BLaER1 treated with 17β-estradiol and CSF1 and Interleukin-3, amounts not matched to agents 10 nM and 100 nM (cell line): ENCODE data around the gene SDK1.

Source experiments
- H3K27ac ChIP-seq, 11 experiments: shearing (Covaris generic); formaldehyde crosslinking; 2 replicates each; pipeline ENCODE4 v1.8.1; 2022
- H3K27me3 ChIP-seq, 11 experiments: shearing (Covaris generic); formaldehyde crosslinking; 2 replicates each; pipeline ENCODE4 v1.8.1; 2022
- H3K36me3 ChIP-seq, 11 experiments: shearing (Covaris generic); formaldehyde crosslinking; 2 replicates each; pipeline ENCODE4 v1.8.1; 2022
- H3K4me1 ChIP-seq, 10 experiments: shearing (Covaris generic); formaldehyde crosslinking; 2 replicates each; pipeline ENCODE4 v1.8.1; 2022
- H3K4me2 ChIP-seq, 11 experiments: shearing (Covaris generic); formaldehyde crosslinking; 2 replicates each; pipeline ENCODE4 v1.8.1; 2022
- H3K4me3 ChIP-seq, 10 experiments: shearing (Covaris generic); formaldehyde crosslinking; 2 replicates each; pipeline ENCODE4 v1.8.1; 2022
- H3K9ac ChIP-seq, 11 experiments: shearing (Covaris generic); formaldehyde crosslinking; 2 replicates each; pipeline ENCODE4 v1.8.1; 2022
- H3K9me3 ChIP-seq, 11 experiments: shearing (Covaris generic); formaldehyde crosslinking; replicated peaks in 1 of 11; 2 replicates each; pipeline ENCODE4 v1.8.1; 2022
- H4K20me1 ChIP-seq, 11 experiments: shearing (Covaris generic); formaldehyde crosslinking; 2 replicates each; pipeline ENCODE4 v1.8.1; 2022
- Cebpa-rat ChIP-seq, 11 experiments: shearing (Covaris generic); IDR thresholded peaks; 2 replicates each; pipeline ENCODE4 v1.8.1; 2022

The SDK1 gene

GRCh38 chr7:4220011-4220410 is 919.0 kb downstream of the SDK1 start:
- H3K4me3 ChIP-seq, result no peak overlapping the region
- no peaks in the 10 kb centered on the region for H3K27me3 ChIP-seq
- peaks cover 0 to 7% (median 0%) of the 10 kb centered on the region in 11 experiments; a peak in 4 of 22 replicates for H3K9me3 ChIP-seq
- H3K27ac ChIP-seq, result no peak overlapping the region
- H3K4me1 ChIP-seq, result peaks cover 0 to 6% (median 0%) of the 10 kb centered on the region in 10 experiments; a peak in 1 of 20 replicates
- no peak overlapping the region for H3K9ac ChIP-seq
- H3K4me2 ChIP-seq, result no peak overlapping the region
- H3K36me3 ChIP-seq, result no peaks in the 10 kb centered on the region
- no peak for TF ChIP-seq Cebpa-rat (IDR thresholded peaks at IDR 0.05)
- H4K20me1 ChIP-seq, result no peaks in the 10 kb centered on the region

GRCh38 chr7:4221043-4221442 is 920.0 kb downstream of the SDK1 start:
- no peak overlapping the region for H3K27ac ChIP-seq
- 0 out of 20 replicates have a peak, but pooled peaks cover 0 to under 1% (median 0%) of the 10 kb centered on the region in 10 experiments for H3K4me1 ChIP-seq
- no peaks in the 10 kb centered on the region for H3K27me3 ChIP-seq
- TF ChIP-seq Cebpa-rat (IDR thresholded peaks at IDR 0.05), result no peak
- no peaks in the 10 kb centered on the region for H4K20me1 ChIP-seq
- no peaks in the 10 kb centered on the region for H3K36me3 ChIP-seq
- no peak overlapping the region for H3K9ac ChIP-seq
- H3K4me3 ChIP-seq, result no peak overlapping the region
- peaks cover 0 to 7% (median 0%) of the 10 kb centered on the region in 11 experiments; a peak in 5 of 22 replicates for H3K9me3 ChIP-seq
- H3K4me2 ChIP-seq, result no peak overlapping the region

GRCh38 chr7:4222676-4223075 is 921.6 kb downstream of the SDK1 start:
- Histone ChIP-seq H3K9ac (no peak overlapping the region), H3K27me3 (no peaks in the 10 kb centered on the region), H3K4me3 (no peak overlapping the region), H3K27ac (no peak overlapping the region), H3K4me2 (no peak overlapping the region), H4K20me1 (no peaks in the 10 kb centered on the region), H3K4me1 (no peaks in the 10 kb centered on the region), H3K36me3 (no peaks in the 10 kb centered on the region), H3K9me3 (peaks cover 0 to 7% (median 0%) of the 10 kb centered on the region in 11 experiments; a peak in 5 of 22 replicates)
- no peak for TF ChIP-seq Cebpa-rat (IDR thresholded peaks at IDR 0.05)

- H3K9ac ChIP-seq, result no peak overlapping the region
- no peaks in the 10 kb centered on the region for H4K20me1 ChIP-seq
- no peaks in the 10 kb centered on the region for H3K27me3 ChIP-seq
- H3K4me1 ChIP-seq, result peaks cover 0 to 7% (median 0%) of the 10 kb centered on the region in 10 experiments; a peak in 1 of 20 replicates
- no peak overlapping the region for H3K4me3 ChIP-seq
- TF ChIP-seq Cebpa-rat (IDR thresholded peaks at IDR 0.05), result no peak
- no peak overlapping the region for H3K4me2 ChIP-seq
- no peak overlapping the region for H3K27ac ChIP-seq
- H3K36me3 ChIP-seq, result no peaks in the 10 kb centered on the region
- peaks cover 0 to 7% (median 0%) of the 10 kb centered on the region in 11 experiments; a peak in 5 of 22 replicates for H3K9me3 ChIP-seq
Observed at GRCh38 chr7:4225361-4225771, 924.3 kb downstream of the SDK1 start.

GRCh38 chr7:4225881-4226523 is 925.0 kb downstream of the SDK1 start:
- H3K4me1 ChIP-seq, result peaks cover 0 to 7% (median 0%) of the 10 kb centered on the region in 10 experiments; a peak in 1 of 20 replicates
- H3K4me3 ChIP-seq, result no peak overlapping the region
- no peak overlapping the region for H3K27ac ChIP-seq
- H3K4me2 ChIP-seq, result no peak overlapping the region
- no peaks in the 10 kb centered on the region for H3K36me3 ChIP-seq
- no peaks in the 10 kb centered on the region for H3K27me3 ChIP-seq
- H3K9ac ChIP-seq, result no peak overlapping the region
- H3K9me3 ChIP-seq, result peaks cover 0 to 7% (median 0%) of the 10 kb centered on the region in 11 experiments; a peak in 5 of 22 replicates
- TF ChIP-seq Cebpa-rat (IDR thresholded peaks at IDR 0.05), result no peak
- H4K20me1 ChIP-seq, result no peaks in the 10 kb centered on the region

- TF ChIP-seq Cebpa-rat (IDR thresholded peaks at IDR 0.05), result no peak
- H3K9ac ChIP-seq, result no peak overlapping the region
- no peak overlapping the region for H3K4me3 ChIP-seq
- H3K4me1 ChIP-seq, result peaks cover 0 to 7% (median 0%) of the 10 kb centered on the region in 10 experiments; a peak in 1 of 20 replicates
- no peak overlapping the region for H3K4me2 ChIP-seq
- H4K20me1 ChIP-seq, result no peaks in the 10 kb centered on the region
- H3K27ac ChIP-seq, result no peak overlapping the region
- H3K27me3 ChIP-seq, result no peaks in the 10 kb centered on the region
- H3K9me3 ChIP-seq, result peaks cover 0 to 7% (median 0%) of the 10 kb centered on the region in 11 experiments; a peak in 5 of 22 replicates
- H3K36me3 ChIP-seq, result no peaks in the 10 kb centered on the region
Observed at GRCh38 chr7:4226524-4226882, 925.5 kb downstream of the SDK1 start.

- H3K9me3 ChIP-seq, result peaks cover 0 to 7% (median 0%) of the 10 kb centered on the region in 11 experiments; a peak in 5 of 22 replicates
- H3K36me3 ChIP-seq, result no peaks in the 10 kb centered on the region
Observed at GRCh38 chr7:4227105-4228010, 926.3 kb downstream of the SDK1 start.

GRCh38 chr7:4230352-4230751 is 929.3 kb downstream of the SDK1 start:
- TF ChIP-seq Cebpa-rat (IDR thresholded peaks at IDR 0.05), result no peak
- Histone ChIP-seq H3K36me3 (no peaks in the 10 kb centered on the region), H3K9me3 (no peaks in the 10 kb centered on the region; a peak in 1 of 22 replicates), H3K4me2 (no peak overlapping the region), H3K4me3 (no peak overlapping the region), H3K27me3 (no peaks in the 10 kb centered on the region), H4K20me1 (no peaks in the 10 kb centered on the region; a peak in 1 of 22 replicates), H3K27ac (no peak overlapping the region), H3K9ac (no peak overlapping the region), H3K4me1 (peaks cover 0 to 7% (median 0%) of the 10 kb centered on the region in 10 experiments; a peak in 1 of 20 replicates)

More at GRCh38 chr7:4227105-4228010, 926.3 kb downstream of the SDK1 start:
- Histone ChIP-seq H4K20me1 (no peaks in the 10 kb centered on the region; a peak in 1 of 22 replicates), H3K27ac (no peak overlapping the region), H3K4me2 (no peak overlapping the region), H3K4me1 (peaks cover 0 to 7% (median 0%) of the 10 kb centered on the region in 10 experiments; a peak in 1 of 20 replicates), H3K27me3 (no peaks in the 10 kb centered on the region), H3K9ac (no peak overlapping the region), H3K4me3 (no peak overlapping the region)
- no peak for TF ChIP-seq Cebpa-rat (IDR thresholded peaks at IDR 0.05)

- Histone ChIP-seq H3K36me3 (no peaks in the 10 kb centered on the region), H3K27ac (no peak overlapping the region), H3K4me1 (peaks cover 0 to 7% (median 0%) of the 10 kb centered on the region in 10 experiments; a peak in 1 of 20 replicates), H3K9me3 (no peaks in the 10 kb centered on the region), H4K20me1 (no peaks in the 10 kb centered on the region; a peak in 1 of 22 replicates), H3K4me2 (no peak overlapping the region), H3K27me3 (no peaks in the 10 kb centered on the region), H3K4me3 (no peak overlapping the region), H3K9ac (no peak overlapping the region)
- TF ChIP-seq Cebpa-rat (IDR thresholded peaks at IDR 0.05), result no peak
Observed at GRCh38 chr7:4233146-4233545, 932.1 kb downstream of the SDK1 start.
